ENCODE results near the gene RIT1.
A peak's percentile ranks its signal among the peaks of the same experiment; 100 is the strongest.

DNA sequence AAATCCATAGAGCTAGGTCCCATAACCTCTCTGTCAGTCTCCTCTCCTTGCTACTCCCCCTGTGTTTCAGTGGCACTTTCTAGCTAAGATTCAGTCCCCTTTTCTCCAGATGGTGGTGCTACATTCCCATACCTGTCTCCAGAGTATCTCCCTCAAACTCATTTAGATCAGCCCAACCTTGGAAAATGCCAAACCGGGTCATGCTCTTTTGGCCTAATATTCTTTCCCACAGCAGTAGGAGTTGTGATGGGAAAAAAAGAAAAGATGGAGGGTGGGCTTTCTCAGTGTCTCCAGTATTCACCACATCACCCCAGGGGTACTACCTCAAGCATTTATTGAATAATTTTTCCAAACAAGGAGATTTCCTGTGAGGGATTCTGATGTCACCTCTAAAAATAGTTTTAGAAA is 27.1 kb upstream of the RIT1 start:
- TF ChIP-seq, protein P1, sequence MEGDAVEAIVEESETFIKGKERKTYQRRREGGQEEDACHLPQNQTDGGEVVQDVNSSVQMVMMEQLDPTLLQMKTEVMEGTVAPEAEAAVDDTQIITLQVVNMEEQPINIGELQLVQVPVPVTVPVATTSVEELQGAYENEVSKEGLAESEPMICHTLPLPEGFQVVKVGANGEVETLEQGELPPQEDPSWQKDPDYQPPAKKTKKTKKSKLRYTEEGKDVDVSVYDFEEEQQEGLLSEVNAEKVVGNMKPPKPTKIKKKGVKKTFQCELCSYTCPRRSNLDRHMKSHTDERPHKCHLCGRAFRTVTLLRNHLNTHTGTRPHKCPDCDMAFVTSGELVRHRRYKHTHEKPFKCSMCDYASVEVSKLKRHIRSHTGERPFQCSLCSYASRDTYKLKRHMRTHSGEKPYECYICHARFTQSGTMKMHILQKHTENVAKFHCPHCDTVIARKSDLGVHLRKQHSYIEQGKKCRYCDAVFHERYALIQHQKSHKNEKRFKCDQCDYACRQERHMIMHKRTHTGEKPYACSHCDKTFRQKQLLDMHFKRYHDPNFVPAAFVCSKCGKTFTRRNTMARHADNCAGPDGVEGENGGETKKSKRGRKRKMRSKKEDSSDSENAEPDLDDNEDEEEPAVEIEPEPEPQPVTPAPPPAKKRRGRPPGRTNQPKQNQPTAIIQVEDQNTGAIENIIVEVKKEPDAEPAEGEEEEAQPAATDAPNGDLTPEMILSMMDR (conservative IDR thresholded peaks at IDR 0.05; ENCODE audit: low read depth, low read length), result peak; percentile 94
- TF ChIP-seq EZH2 (IDR thresholded peaks at IDR 0.05; ENCODE audit: low read length, unreplicated experiment), result no peak
